HEK293 (cell line): ENCODE measurements around the gene NAALAD2.

ENCODE experiments used
- CTCF ChIA-PET: fragments of 350-600 bp; formaldehyde crosslinking; extraction: SDS; loops from one replicate; lab custom pipeline; 2021; ENCODE audit warnings: antibody characterized with exemption; lab: Yijun Ruan, JAX
- POLR2A ChIA-PET: fragments of 300-600 bp; formaldehyde crosslinking; extraction: SDS; loops from one replicate; lab custom pipeline; 2020; ENCODE audit warnings: antibody characterized with exemption, inconsistent platforms; lab: Yijun Ruan, JAX
- H3K27ac ChIP-seq: fragments of 200-500 bp; sonication (Bioruptor generic); 2 replicates; pipeline ENCODE4 v1.5.1; 2014; ENCODE audit warnings: low read depth, low read length, control low read depth, inconsistent platforms; ENCODE audit errors: extremely low read depth
- H3K36me3 ChIP-seq, 2 experiments: fragments of 200-500 bp in 1 of 2; sonication (Bioruptor generic) in 1 of 2; 1 replicate in 1 of 2; 2 replicates in 1 of 2; pipeline ENCODE4 v1.5.1; 2014 to 2017; ENCODE audit warnings: inconsistent platforms in 2 of 2, low read length in 2 of 2; ENCODE audit not compliant: control insufficient read depth in 2 of 2, insufficient read depth in 1 of 2
- H3K4me1 ChIP-seq: fragments of 200-500 bp; sonication (Bioruptor generic); 2 replicates; pipeline ENCODE4 v1.5.1; 2014; ENCODE audit warnings: mild to moderate bottlenecking, low read length, inconsistent platforms; ENCODE audit not compliant: control insufficient read depth, insufficient read depth
- H3K4me3 ChIP-seq: 2 replicates; pipeline ENCODE4 v1.5.1; 2011; ENCODE audit warnings: low read depth, mild to moderate bottlenecking, control low read depth, low read length, moderate library complexity
- H3K9me3 ChIP-seq: fragments of 200-500 bp; sonication (Bioruptor generic); 2 replicates; pipeline ENCODE4 v1.5.1; 2014; ENCODE audit warnings: low read depth, low read length, inconsistent platforms; ENCODE audit not compliant: control insufficient read depth, insufficient read depth
- AEBP2 ChIP-seq: fragments of 450-650 bp; formaldehyde crosslinking; IDR thresholded peaks from 2 replicates; pipeline ENCODE4 v1.5.1; 2016; ENCODE audit warnings: missing biosample characterization, missing genetic modification characterization, borderline replicate concordance
- EGR2 ChIP-seq: fragments of 450-650 bp; formaldehyde crosslinking; IDR thresholded peaks from 2 replicates; pipeline ENCODE4 v1.5.1; 2016; ENCODE audit warnings: low read depth, missing biosample characterization, missing genetic modification characterization
- KLF10 ChIP-seq: fragments of 450-650 bp; IDR thresholded peaks from 2 replicates; pipeline ENCODE4 v1.5.1; 2018; ENCODE audit warnings: missing biosample characterization, mild to moderate bottlenecking, missing genetic modification characterization
- PRDM4 ChIP-seq: fragments of 450-650 bp; formaldehyde crosslinking; IDR thresholded peaks from 2 replicates; pipeline ENCODE4 v1.5.1; 2017; ENCODE audit warnings: missing biosample characterization, missing genetic modification characterization
- SALL2 ChIP-seq: fragments of 450-650 bp; formaldehyde crosslinking; IDR thresholded peaks from 2 replicates; pipeline ENCODE4 v1.5.0; 2017; ENCODE audit warnings: missing biosample characterization, mild to moderate bottlenecking, missing genetic modification characterization, borderline replicate concordance
- ZNF214 ChIP-seq: fragments of 450-650 bp; formaldehyde crosslinking; IDR thresholded peaks from 2 replicates; pipeline ENCODE4 v1.5.1; 2017; ENCODE audit warnings: missing biosample characterization, mild to moderate bottlenecking, missing genetic modification characterization, borderline replicate concordance
- ZNF335 ChIP-seq: fragments of 450-650 bp; formaldehyde crosslinking; conservative IDR thresholded peaks from 2 replicates; pipeline ENCODE4 v1.5.1; 2016; ENCODE audit warnings: missing biosample characterization, missing genetic modification characterization
- ZNF518A ChIP-seq: fragments of 450-650 bp; formaldehyde crosslinking; conservative IDR thresholded peaks from 2 replicates; pipeline ENCODE4 v1.5.1; 2016; ENCODE audit warnings: low read depth, missing biosample characterization, missing genetic modification characterization
- ZNF555 ChIP-seq: fragments of 450-650 bp; formaldehyde crosslinking; conservative IDR thresholded peaks from 2 replicates; pipeline ENCODE4 v1.5.1; 2017; ENCODE audit warnings: missing biosample characterization, mild to moderate bottlenecking, missing genetic modification characterization, inconsistent platforms
- ZNF585B ChIP-seq: fragments of 450-650 bp; formaldehyde crosslinking; IDR thresholded peaks from 2 replicates; pipeline ENCODE4 v1.5.1; 2016; ENCODE audit warnings: missing biosample characterization, missing genetic modification characterization
- ZNF596 ChIP-seq: fragments of 450-650 bp; IDR thresholded peaks from 2 replicates; pipeline ENCODE4 v1.5.0; 2018; ENCODE audit warnings: missing biosample characterization, mild to moderate bottlenecking, missing genetic modification characterization, moderate library complexity
- ZNF664 ChIP-seq: fragments of 450-650 bp; formaldehyde crosslinking; IDR thresholded peaks from 2 replicates; pipeline ENCODE4 v1.5.1; 2016; ENCODE audit warnings: missing biosample characterization, missing genetic modification characterization
- ZNF76 ChIP-seq: fragments of 450-650 bp; formaldehyde crosslinking; IDR thresholded peaks from 2 replicates; pipeline ENCODE4; 2016; ENCODE audit warnings: low read depth, missing biosample characterization, missing genetic modification characterization, borderline replicate concordance
- TF ChIP-seq, protein P1 (sequence below): fragments of 450-650 bp; formaldehyde crosslinking; IDR thresholded peaks from 2 replicates; pipeline ENCODE4 v1.5.1; 2016; ENCODE audit warnings: missing biosample characterization, missing genetic modification characterization
- TF ChIP-seq, protein P2 (sequence below): fragments of 450-650 bp; formaldehyde crosslinking; IDR thresholded peaks from 2 replicates; pipeline ENCODE4 v1.5.1; 2016; ENCODE audit warnings: missing biosample characterization, missing genetic modification characterization
- TF ChIP-seq, protein P3 (sequence below): fragments of 450-650 bp; formaldehyde crosslinking; IDR thresholded peaks from 2 replicates; pipeline ENCODE4 v1.5.1; 2017; ENCODE audit warnings: missing biosample characterization, missing genetic modification characterization

NAALAD2 gene

DNA sequence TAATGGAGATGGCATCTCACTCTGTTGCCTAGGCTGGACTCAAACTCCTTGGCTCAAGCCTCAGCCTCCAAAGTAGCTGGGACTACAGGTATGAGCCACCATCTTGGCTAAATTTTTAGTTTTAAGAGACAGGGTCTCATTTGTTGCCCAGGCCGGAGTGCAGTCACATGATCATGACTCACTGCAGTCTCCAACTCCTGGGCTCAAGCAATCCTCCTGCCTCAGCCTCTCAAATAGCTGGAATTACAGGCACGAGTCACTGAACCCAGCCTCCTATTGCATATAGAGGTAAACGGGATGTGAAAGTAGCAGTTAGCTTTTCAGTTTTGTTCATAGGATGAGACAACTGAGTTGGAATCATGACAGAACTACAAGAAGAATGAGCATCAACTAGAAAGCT, 9.5 kb upstream of the NAALAD2 start:
- Histone ChIP-seq H3K4me1 (no peaks in the 10 kb centered on the region), H3K9me3 (no peaks in the 10 kb centered on the region), H3K27ac (no peak overlapping the region), H3K4me3 (no peak overlapping the region), H3K36me3 (no peaks in the 10 kb centered on the region)
- CTCF ChIA-PET, result no interaction called here
- no peak for TF ChIP-seq EGR2 (tag by site-specific recombination)
- no peak for TF ChIP-seq ZNF335 (tag by site-specific recombination)
- TF ChIP-seq ZNF585B (tag by site-specific recombination), result no peak
- POLR2A ChIA-PET, result no interaction called here

GRCh38 chr11:90133560-90134477, 644 bp upstream of the NAALAD2 start:
- H3K27ac ChIP-seq, result peak overlapping the region; percentile 54; the same call in 1 of the 2 replicates
- H3K9me3 ChIP-seq, result no peaks in the 10 kb centered on the region
- H3K36me3 ChIP-seq, result no peaks in the 10 kb centered on the region
- ChIA-PET POLR2A (interaction anchor here (1.2 kb wide), 1 partner anchor 89 kb away, joined by 5 read pairs; the partner anchor contains the start of gene CHORDC1), CTCF (interaction anchor here (0.7 to 1.3 kb wide), 3 partner anchors 21 to 71 kb away, joined by 3 to 6 read pairs (median 3); no protein-coding TSS in a partner anchor)
- H3K4me1 ChIP-seq, result no peaks in the 10 kb centered on the region
- TF ChIP-seq SALL2, result no peak
- no peak for TF ChIP-seq ZNF76
- TF ChIP-seq ZNF555, result no peak
- TF ChIP-seq ZNF518A, result peak; percentile 59; the same call in 1 of the 2 replicates
- H3K4me3 ChIP-seq, result peak overlapping the region; percentile 62

DNA sequence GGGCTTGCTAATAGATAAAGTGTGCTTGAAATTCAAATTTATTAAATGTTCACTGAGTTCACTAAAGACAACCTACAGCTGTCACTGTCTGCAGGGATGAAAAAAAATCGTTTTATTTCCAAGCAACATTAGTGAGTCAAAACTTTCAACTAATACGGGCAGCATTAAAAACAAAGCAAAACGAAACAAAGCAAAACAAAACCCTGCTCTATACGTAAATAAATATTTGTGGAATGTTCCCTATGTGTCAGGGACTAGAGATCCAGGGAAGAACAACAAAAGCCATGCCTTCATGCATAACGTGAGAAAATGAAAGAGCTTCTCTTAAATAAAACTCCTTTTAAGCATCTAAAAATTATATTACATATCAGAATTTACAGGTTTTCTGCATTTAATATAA, 553 bp downstream of the NAALAD2 start:
- POLR2A ChIA-PET, result interaction anchor here (1.2 kb wide), 1 partner anchor 88 kb away, joined by 5 read pairs; the partner anchor contains the start of gene CHORDC1
- Histone ChIP-seq H3K4me1 (no peaks in the 10 kb centered on the region), H3K4me3 (peak overlapping the region; percentile 62), H3K9me3 (no peaks in the 10 kb centered on the region), H3K27ac (no peak overlapping the region), H3K36me3 (no peaks in the 10 kb centered on the region)
- CTCF ChIA-PET, result interaction anchor here (0.6 to 0.7 kb wide), 2 partner anchors 21 kb away, joined by 3 read pairs; no protein-coding TSS in a partner anchor
- TF ChIP-seq, protein P1, sequence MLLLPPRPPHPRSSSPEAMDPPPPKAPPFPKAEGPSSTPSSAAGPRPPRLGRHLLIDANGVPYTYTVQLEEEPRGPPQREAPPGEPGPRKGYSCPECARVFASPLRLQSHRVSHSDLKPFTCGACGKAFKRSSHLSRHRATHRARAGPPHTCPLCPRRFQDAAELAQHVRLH, result no peak
- no peak for TF ChIP-seq EGR2 (tag by site-specific recombination)
- no peak for TF ChIP-seq SALL2
- TF ChIP-seq AEBP2 (tag by site-specific recombination), result no peak
- no peak for TF ChIP-seq ZNF596 (tag by site-specific recombination)
- TF ChIP-seq, protein P2, sequence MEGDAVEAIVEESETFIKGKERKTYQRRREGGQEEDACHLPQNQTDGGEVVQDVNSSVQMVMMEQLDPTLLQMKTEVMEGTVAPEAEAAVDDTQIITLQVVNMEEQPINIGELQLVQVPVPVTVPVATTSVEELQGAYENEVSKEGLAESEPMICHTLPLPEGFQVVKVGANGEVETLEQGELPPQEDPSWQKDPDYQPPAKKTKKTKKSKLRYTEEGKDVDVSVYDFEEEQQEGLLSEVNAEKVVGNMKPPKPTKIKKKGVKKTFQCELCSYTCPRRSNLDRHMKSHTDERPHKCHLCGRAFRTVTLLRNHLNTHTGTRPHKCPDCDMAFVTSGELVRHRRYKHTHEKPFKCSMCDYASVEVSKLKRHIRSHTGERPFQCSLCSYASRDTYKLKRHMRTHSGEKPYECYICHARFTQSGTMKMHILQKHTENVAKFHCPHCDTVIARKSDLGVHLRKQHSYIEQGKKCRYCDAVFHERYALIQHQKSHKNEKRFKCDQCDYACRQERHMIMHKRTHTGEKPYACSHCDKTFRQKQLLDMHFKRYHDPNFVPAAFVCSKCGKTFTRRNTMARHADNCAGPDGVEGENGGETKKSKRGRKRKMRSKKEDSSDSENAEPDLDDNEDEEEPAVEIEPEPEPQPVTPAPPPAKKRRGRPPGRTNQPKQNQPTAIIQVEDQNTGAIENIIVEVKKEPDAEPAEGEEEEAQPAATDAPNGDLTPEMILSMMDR (tag by site-specific recombination), result no peak
- TF ChIP-seq, protein P3, sequence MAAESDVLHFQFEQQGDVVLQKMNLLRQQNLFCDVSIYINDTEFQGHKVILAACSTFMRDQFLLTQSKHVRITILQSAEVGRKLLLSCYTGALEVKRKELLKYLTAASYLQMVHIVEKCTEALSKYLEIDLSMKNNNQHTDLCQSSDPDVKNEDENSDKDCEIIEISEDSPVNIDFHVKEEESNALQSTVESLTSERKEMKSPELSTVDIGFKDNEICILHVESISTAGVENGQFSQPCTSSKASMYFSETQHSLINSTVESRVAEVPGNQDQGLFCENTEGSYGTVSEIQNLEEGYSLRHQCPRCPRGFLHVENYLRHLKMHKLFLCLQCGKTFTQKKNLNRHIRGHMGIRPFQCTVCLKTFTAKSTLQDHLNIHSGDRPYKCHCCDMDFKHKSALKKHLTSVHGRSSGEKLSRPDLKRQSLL (tag by site-specific recombination), result no peak
- no peak for TF ChIP-seq KLF10 (tag by site-specific recombination)
- no peak for TF ChIP-seq ZNF214 (tag by site-specific recombination)
- TF ChIP-seq ZNF664 (tag by site-specific recombination), result no peak
- TF ChIP-seq PRDM4 (tag by site-specific recombination), result no peak
